Epithelial cell of proximal tubule (primary cell): ENCODE results near the gene WARS2. TPM values are rescaled to one million over a fixed set of nuclear protein-coding genes. Genes with fewer than 3 reads are reported as not detected.

Experiments used
- DNase-seq: peaks from one replicate; pipeline ENCODE4 v3.0.0-alpha.2; 2011; ENCODE audit warnings: low read depth
- H3K4me3 ChIP-seq: 2 replicates; pipeline ENCODE4 v1.5.1; 2011; ENCODE audit warnings: low read depth, mild to moderate bottlenecking, low read length
- total RNA-seq: library from RNA; depleted of rRNA; stranded (reverse); fragments of >200 nt; gene quantifications from 2 replicates; pipeline ENCODE4 v1.2.3, GENCODE V29; 2015
- TF ChIP-seq, protein P1 (sequence below): conservative IDR thresholded peaks from 2 replicates; pipeline ENCODE4 v1.5.1; 2012; ENCODE audit warnings: low read depth, mild to moderate bottlenecking, low read length

WARS2 gene
- total RNA-seq, 1 donor from 2014 or later = 14.8 TPM

DNA sequence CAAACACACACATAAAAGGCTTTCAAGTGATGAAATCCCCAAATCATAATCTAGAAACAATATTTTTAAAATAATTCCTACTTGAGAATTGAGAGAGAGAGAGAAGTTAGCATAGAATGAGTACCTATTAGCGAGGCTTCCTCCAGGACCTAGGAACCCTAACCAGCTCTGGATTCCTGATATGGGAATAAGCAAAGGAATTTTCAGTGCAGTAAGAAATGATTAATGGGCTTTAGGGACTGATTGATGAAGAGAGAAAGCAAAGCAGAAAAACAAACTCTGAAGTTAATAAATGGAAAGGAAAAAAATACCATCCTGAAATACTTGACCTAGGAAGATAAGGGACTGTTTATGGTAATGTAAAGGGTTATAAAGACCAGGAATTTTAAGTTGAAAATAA is 60.6 kb downstream of the WARS2 start:
- no peak for DNase-seq
- no peak overlapping the region for H3K4me3 ChIP-seq
- TF ChIP-seq, protein P1, sequence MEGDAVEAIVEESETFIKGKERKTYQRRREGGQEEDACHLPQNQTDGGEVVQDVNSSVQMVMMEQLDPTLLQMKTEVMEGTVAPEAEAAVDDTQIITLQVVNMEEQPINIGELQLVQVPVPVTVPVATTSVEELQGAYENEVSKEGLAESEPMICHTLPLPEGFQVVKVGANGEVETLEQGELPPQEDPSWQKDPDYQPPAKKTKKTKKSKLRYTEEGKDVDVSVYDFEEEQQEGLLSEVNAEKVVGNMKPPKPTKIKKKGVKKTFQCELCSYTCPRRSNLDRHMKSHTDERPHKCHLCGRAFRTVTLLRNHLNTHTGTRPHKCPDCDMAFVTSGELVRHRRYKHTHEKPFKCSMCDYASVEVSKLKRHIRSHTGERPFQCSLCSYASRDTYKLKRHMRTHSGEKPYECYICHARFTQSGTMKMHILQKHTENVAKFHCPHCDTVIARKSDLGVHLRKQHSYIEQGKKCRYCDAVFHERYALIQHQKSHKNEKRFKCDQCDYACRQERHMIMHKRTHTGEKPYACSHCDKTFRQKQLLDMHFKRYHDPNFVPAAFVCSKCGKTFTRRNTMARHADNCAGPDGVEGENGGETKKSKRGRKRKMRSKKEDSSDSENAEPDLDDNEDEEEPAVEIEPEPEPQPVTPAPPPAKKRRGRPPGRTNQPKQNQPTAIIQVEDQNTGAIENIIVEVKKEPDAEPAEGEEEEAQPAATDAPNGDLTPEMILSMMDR = no peak

DNA sequence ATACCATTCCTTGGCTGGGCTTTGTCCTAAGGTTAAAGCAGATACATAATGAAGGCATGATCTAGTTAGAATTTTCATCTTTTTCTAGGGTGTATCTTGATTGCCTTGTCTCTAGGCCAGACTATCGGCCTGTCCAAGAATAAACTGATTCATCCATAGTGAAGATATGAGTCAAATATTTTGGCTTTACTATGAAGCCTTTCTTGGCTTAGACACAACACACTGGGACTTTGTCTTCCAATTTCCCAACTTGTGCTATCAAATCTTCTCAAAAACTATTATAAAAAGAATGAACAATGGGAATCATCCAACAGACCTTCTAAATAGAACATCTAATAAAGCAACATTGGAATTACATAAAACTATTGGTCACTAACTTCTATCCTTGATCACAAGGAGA is 64.8 kb downstream of the WARS2 start:
- no peak for DNase-seq
- TF ChIP-seq, protein P1 = no peak
- no peak overlapping the region for H3K4me3 ChIP-seq

DNA sequence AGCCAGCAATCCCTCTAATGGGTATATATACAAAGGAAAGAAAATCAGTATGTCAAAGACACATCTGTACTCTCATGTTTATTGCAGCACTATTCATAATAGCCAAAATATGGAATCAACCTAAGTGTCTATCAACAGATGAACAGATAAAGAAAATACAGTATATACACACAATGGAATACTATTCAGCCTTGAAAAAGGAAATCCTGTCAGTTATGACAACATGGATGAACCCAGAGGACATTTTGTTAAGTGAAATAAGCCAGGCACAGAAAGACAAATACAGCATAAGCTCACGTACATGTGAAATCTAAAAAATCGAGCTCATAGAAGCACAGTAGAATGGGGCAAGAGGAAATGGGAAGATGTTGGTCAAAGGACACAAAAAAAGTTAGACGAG is 69.1 kb downstream of the WARS2 start:
- TF ChIP-seq, protein P1 = no peak
- no peak for DNase-seq
- H3K4me3 ChIP-seq = no peak overlapping the region

DNA sequence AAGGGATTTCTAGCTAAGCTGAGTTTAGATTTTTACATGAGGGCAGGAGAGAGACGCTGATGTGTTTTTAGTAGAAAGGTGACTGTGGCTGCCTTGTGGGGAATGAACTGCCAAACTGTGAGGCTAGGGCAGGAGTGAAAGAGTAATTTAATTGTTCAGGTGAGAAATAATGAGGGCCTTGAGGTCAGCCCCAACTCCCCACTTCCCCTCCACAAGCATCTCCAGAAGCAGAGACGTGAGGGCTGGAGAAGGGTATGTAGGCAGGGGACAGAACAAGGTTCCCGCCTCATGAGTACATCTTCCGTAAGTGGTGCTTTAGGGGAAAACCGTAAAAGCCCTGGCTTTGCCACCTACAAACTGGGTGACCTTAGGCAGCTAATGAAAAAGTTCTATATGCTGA is 70.8 kb downstream of the WARS2 start:
- no peak overlapping the region for H3K4me3 ChIP-seq
- DNase-seq = no peak
- TF ChIP-seq, protein P1 = no peak

DNA sequence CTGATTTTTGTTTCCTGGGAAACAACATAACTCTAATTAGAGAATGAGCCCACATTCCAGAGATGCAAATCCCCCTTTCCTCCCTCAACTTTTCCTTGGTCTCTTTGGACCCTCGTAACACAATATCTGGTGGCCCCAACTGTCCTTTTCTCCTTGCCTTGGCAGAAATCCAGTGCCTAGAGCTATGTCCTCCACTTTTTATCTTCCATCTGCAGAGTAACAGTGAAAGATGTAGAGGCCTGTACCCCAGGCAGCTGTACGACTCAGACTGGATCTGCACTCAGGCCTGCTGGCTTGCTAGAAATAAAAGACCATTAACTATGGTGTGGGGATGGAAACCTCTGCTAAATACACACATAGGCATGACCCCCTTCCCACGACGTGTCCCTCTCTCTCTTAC is 72.0 kb downstream of the WARS2 start:
- TF ChIP-seq, protein P1 = no peak
- H3K4me3 ChIP-seq = no peak overlapping the region
- no peak for DNase-seq

DNA sequence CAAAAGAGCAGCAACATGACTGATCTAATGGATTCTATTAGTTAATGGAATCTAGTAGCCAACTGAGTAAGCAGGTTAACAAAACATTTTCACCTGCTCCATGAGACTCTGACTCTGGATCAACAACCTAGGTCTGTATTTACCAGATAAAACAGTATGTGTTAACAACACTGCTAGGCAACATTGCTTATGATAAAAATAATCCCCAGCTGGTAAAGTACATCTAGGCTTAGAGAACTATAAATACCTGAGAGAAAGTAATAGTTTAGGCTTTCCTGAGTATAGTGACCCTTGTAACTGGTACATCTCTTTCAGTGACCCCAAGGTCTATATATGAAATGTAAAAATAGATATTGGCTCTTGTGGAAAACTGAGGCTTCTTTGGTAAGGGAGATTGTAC is 78.8 kb downstream of the WARS2 start:
- DNase-seq = no peak
- TF ChIP-seq, protein P1 = no peak
- no peak overlapping the region for H3K4me3 ChIP-seq

DNA sequence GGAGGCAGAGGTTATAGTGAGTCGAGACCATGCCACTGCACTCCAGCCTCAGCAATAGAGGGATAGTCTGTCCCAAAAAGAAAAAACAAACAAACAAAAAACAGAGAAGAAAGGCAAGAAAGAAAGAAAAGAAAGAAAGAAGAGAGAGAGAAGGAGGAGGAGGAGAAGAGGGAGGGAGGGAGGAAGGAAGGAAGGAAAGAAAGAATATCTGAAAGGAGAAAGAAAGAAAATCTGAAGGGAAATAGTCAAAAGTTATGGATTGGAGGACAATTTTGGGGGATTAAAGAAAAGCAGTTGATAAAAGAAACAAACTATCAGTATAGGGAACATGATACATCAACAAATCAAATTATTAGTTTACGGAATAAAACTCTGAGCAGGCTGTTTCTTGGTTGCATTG is 84.9 kb downstream of the WARS2 start:
- no peak for DNase-seq
- no peak overlapping the region for H3K4me3 ChIP-seq
- TF ChIP-seq, protein P1 = no peak
